ENCODE results near the gene PLEKHM3.
"Not testable (repeated sequence)": the region's sequence is repeated elsewhere in the genome, so short reads cannot be mapped to it uniquely, and the experiment has no call there.

Gene PLEKHM3

DNA sequence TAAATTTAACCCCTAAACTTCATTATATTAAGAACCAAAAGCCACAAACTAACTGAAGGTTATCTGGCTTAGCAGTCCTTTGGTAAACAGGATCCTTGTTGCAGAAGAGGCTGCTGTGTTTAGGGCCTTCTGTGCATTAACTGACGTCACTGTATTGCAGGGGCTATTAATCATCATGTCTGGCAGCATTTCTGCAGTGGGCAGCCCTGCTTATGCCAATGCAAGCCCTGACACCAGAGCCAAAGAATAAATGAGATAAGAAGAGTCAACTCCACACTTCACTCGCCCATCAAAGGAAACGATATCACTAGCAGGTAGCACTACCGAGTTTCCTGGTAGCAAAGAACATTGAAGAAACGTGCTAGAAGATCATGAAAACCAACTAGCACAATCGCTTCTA, 110.6 kb downstream of the PLEKHM3 start:
- no peak for DNase-seq

DNA sequence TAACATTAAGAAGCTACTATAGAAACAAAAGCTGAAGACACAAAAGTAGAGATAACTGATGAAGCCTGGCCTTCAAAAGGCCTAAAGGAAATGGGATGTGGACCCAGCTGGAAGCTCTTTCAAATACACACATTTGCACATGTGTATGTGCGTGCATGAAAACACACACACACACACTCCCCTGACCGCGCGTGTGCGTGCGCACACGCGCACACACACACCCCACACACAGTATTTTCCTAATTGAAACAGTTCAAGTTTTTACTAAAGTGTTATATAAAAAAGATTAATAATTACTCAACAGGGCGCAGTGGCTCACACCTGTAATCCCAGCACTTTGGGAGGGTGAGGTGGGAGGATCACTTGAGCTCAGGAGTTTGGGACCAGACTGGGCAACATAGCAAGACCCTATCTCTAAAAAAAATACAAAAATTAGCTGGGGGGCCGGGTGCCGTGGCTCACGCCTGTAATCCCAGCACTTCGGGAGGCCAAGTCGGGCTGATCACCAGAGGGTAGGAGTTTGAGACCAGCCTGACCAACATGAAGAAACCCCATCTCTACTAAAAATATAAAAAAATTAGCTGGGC, 111.5 kb downstream of the PLEKHM3 start:
- DNase-seq = no peak

DNA sequence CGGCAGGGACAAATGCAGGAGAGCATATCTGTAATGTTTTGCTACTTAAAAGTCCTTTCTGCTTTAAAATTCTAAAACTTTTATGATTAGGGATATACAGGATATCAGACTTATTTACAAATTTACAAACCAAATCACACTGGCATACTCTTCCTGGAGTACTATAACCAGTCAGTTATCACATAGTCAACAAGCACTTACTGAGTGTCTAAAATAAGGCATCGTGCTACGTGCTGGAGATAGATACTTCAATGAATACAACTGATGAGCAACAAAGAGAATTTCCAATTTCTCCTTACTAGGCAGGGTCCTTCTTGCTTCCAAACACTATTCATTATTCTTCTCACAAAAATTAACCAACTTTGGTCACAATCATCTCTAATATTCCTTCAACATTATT, 113.5 kb downstream of the PLEKHM3 start:
- no peak for DNase-seq

DNA sequence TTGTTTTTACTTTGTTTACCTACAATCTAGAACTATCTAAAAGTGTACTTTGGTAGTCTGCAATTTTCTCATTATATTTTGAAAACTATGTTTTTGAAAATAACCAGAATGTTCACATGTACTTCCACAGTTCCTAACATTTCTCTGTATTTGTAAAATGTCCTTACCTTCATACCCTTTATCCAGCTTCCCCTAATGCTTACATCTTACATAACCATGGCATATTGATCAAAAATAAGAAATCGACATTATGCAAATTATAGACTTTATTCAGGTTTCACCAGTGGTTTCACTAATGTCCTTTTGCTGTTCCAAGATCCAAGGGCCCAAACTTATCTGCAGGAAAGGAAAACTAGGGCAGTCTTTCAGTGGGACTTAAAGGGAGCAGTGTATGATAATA, 114.1 kb downstream of the PLEKHM3 start:
- DNase-seq = no peak

DNA sequence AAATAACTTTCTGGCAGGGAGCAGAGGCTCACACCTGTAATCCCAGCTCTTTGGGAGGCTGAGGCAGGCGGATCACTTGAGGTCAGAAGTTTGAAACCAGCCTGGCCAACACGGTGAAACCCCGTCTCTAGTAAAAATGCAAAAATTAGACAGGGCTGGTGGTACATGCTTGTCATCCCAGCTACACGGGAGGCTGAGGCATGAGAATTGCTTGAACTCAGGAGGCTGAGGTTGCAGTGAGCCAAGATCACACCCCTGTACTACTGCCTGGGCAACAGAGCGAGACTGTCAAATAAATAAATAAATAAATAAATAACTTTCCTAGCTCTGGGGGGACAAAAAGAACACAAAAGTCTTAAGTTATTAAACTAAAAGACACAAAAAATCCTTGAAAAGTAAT, 118.8 kb downstream of the PLEKHM3 start:
- not testable (repeated sequence) for DNase-seq

DNA sequence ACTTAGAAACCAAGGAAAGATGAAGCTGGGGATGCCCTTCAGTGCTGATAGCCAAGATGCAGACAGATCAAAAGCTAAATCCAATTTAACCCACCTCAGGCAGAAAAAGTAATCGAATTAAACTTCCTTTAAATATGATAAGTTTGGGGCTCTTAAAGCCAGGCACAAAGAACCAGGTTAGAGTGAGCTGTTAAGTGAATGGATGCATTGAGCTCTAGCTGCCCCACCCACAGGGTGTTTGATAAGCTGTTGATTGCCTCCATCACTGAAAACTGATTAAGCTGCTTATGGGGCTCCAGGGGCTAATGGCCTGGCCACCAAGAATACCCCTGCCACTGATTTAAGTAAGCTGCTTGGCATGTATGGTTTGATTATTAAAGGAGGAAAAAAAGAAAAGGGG, 119.8 kb downstream of the PLEKHM3 start:
- no peak for DNase-seq

- DNase-seq = no peak
Measured at GRCh38 chr2:207903236-207903635, 122.1 kb downstream of the PLEKHM3 start.

DNA sequence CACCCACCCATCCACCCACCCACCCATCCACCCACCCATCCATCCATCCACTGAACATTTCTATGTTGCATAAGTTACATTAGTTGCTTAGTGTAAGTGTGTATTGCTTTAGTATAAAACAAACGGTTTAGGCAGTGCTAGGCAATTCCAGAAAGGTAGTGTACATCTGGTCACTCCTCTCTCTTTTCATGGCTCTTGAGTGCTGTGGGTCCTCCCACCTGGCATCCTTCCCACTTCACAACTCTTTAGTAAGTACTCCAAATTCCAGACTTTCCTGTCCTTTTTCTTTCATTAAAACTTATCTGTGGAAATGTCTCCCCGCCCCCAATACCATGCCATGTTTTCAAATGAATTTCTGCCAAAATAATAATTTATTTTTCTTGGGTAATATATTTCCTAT, 122.5 kb downstream of the PLEKHM3 start:
- no peak for DNase-seq

GRCh38 chr2:207901829-207902228, 123.5 kb downstream of the PLEKHM3 start:
- DNase-seq = no peak

GRCh38 chr2:207901401-207901800, 123.9 kb downstream of the PLEKHM3 start:
- no peak for DNase-seq

- no peak for DNase-seq
Measured at GRCh38 chr2:207898354-207898695, 127.0 kb downstream of the PLEKHM3 start.

DNA sequence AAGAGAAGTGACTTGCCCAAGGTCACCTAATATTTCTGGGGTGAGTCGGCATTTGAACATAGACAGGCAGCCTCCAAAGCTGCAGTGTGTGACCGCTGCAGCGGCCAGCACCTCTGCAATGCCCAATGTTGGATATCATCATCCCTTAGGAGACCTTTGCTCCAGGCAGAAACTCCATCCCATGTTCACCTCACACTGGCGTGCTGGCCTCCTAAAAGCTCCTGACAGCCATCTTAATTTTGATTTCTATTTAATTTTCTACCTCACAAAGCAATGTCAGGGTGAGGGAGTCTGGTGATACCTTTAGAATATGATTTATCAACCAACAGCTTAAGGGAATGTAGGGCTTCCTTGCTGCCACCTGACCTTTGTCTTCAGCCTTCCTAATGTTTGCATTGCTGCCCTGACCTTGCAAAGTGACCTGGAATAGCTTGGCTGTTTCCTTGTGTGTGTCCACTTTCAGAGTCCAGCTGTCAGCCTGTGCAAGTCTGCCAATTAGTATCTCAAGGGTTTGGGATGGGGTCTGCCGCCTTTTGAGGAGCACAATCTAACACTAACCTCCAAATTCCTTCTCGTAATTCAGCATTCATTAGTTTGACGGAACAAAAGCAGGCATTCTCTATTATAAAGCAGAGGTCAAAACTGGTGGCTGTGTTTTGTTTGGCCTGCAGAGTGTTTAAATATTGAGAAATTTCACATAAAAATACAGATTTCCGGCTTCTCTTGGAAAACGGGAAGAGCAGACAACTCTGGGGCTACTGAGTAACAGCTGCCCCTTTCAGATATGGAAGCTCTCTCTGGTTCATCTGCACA, 127.6 kb downstream of the PLEKHM3 start:
- DNase-seq = no peak

DNA sequence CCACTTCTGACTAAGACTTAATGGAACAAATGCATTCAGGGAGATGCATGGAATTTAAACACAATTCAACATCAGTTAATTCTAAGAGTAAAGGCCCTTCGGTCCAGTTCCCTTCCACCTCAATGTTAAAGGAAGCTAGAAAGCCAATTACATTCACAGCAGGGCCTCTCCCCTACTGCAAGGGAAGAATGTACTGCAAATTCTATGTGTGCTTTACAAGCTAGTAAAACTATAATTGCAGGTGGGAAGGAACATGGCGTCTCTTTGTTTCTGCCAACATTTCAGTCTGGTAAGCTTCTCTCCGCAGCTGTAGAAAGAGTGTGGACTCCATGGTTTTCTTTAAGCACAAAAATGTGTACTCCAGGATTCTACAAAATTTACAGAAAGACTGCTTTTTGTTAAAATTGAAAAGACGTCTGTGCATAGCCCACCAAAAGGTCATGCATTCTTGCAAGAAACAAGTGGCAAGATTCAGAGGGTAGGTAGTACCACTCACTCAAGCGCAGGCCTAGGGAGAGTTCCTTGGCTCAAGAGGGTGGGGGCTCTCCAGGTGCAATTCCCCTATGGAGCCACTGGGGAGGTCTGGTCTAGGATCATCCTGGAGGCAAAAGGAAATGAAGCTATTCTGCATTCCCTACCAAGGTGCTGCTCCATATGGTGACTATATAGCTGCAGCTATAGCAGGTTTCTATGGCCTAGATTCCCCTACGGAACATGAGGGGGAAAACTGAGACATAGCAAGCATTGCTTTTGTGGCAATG, 128.6 kb downstream of the PLEKHM3 start:
- DNase-seq = no peak

- no peak for DNase-seq
Measured at GRCh38 chr2:207895274-207895860, 130.0 kb downstream of the PLEKHM3 start.

GRCh38 chr2:207892716-207893402, 132.5 kb downstream of the PLEKHM3 start:
- no peak for DNase-seq

- no peak for DNase-seq
Measured at GRCh38 chr2:207891086-207891844, 134.1 kb downstream of the PLEKHM3 start.

DNA sequence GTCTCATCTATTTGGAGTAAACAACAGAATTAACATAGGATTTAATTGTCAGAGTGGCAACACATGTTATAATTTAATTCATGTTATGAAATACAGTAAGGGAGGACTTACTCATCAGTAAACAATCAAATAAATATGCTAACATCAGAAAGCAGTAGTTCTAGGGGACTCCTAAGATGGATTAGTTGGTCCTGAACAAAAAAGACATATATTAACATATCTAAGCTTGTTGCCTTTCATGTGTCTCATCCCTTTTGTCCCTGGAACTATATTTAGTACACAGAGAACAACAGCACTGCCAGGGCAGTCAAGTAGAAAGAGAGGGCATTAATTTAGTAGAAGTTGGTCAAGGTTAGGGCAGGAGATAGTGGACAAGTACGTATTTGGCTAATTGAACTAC, 137.8 kb downstream of the PLEKHM3 start:
- DNase-seq = no peak

DNA sequence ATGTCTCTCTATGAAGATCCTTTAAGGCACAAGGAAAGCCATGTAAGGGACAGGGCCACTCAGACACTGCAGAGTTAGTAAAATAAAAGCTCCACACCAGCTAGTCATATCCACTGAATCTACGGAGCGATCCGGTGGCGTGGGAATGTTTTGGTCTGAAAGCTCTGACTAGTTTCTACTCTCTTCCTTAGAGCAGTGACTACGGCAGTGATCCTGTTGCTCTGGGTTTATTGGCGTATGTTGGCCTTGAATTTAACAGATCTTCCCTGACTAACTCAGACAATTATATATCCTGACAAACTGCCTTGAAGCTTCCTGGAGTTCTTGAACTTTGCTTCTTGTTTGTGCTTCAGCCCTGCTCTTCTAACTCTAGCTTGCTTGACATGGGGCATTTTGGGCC, 140.3 kb downstream of the PLEKHM3 start:
- DNase-seq = no peak

DNA sequence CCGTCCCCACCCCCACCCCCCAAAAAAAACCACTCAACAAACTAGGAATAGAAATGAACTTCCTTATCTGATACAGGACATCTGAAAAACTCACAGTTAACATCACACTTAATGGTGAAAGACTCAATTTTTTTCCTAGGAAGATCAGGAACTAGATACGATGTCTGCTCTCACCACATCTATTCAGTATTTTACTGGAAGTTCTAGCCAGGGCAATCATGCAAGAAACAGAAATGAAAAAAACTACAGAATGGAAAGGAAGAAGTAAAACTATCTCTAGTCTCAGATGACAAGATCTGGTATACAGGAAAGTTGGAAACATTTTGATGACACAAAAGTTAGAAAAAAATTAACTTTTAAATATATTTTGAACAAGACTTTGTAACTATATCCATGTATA, 141.2 kb downstream of the PLEKHM3 start:
- DNase-seq = no peak

DNA sequence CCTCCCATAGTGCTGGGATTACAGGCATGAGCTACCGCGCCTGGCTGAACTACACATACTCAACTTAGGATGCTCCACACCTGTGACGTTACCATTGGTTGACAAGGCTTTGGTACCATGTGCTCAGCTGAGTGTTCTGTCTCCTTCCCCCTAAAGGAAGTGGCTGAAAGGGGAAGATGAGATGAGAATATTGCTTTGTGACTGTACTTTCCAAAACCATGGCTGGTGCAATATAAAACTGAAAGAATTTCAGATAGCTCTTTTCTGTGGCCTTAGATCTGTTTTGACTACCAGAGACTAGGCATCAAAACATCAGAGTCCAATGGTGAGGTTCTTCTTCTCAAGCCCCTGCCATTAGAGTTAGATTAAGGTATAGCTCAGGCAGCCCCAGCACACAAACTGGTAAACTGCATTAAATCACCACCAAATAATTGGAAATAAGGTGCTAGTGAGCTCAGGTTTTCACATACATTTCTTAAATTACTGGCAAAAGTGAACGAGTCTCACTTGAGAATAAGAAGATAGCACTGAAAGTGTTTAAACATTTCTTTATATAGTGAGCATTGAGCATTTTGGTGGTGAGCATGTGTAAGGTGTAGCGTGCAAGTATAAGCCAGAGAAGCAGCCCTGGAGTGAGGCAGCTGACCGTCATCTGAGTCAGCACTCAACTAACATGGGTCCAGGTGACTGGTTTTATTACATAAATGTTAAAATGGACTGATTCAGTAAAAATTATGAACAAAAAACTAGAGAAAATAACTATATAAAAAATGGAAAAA, 142.1 kb downstream of the PLEKHM3 start:
- DNase-seq = no peak

GRCh38 chr2:207881902-207882301, 143.4 kb downstream of the PLEKHM3 start:
- no peak for DNase-seq

- no peak for DNase-seq
Measured at GRCh38 chr2:207879536-207879935, 145.8 kb downstream of the PLEKHM3 start.

Data from stimulated activated CD4-positive, alpha-beta T cell treated with anti-CD3 and anti-CD28 coated beads, Interleukin-4, amount 100 ng/mL, for 1 hour (primary cell).